Astrocyte (in vitro differentiated cells and primary cell): ENCODE measurements around the gene RIGI. TPM values are rescaled to one million over a fixed set of nuclear protein-coding genes. Genes with fewer than 3 reads are reported as not detected.

Source experiments
- DNase-seq: peaks from one replicate; pipeline ENCODE4 v3.0.0-alpha.2; 2010; ENCODE audit warnings: low read depth
- FAIRE-seq: peaks from 2 replicates; lab custom pipeline; 2011; peaks lifted over from hg19 to GRCh38; lab: Jason Lieb, UNC
- H2AFZ ChIP-seq: 2 replicates; pipeline ENCODE4 v1.6.0; 2012; ENCODE audit warnings: low read depth, low read length, inconsistent platforms
- H3K27ac ChIP-seq: 2 replicates; pipeline ENCODE4 v1.5.1; 2011; ENCODE audit warnings: low read depth, low read length, inconsistent platforms
- H3K27me3 ChIP-seq: 2 replicates; pipeline ENCODE4 v1.6.0; 2011; ENCODE audit warnings: low read length, inconsistent platforms; ENCODE audit not compliant: insufficient read depth
- H3K36me3 ChIP-seq: 2 replicates; pipeline ENCODE4 v1.5.1; 2011; ENCODE audit warnings: low read length, inconsistent platforms; ENCODE audit not compliant: insufficient read depth
- H3K4me1 ChIP-seq: 2 replicates; pipeline ENCODE4 v1.5.1; 2011; ENCODE audit warnings: low read length, inconsistent platforms; ENCODE audit not compliant: insufficient read depth
- H3K4me2 ChIP-seq: 2 replicates; pipeline ENCODE4 v1.6.0; 2012; ENCODE audit warnings: low read length, inconsistent platforms
- H3K4me3 ChIP-seq: 2 replicates; pipeline ENCODE4 v1.5.1; 2011; ENCODE audit warnings: low read depth, mild to moderate bottlenecking, low read length, inconsistent platforms; ENCODE audit not compliant: insufficient read depth
- H3K79me2 ChIP-seq: 2 replicates; pipeline ENCODE4 v1.6.0; 2012; ENCODE audit warnings: mild to moderate bottlenecking, low read length, inconsistent platforms; ENCODE audit not compliant: insufficient read depth
- H3K9ac ChIP-seq: 2 replicates; pipeline ENCODE4 v1.6.0; 2012; ENCODE audit warnings: mild to moderate bottlenecking, low read length, inconsistent platforms
- H3K9me3 ChIP-seq: 2 replicates; pipeline ENCODE4 v1.5.1; 2012; ENCODE audit warnings: low read depth, mild to moderate bottlenecking, low read length, inconsistent platforms; ENCODE audit not compliant: insufficient read depth
- H4K20me1 ChIP-seq: 2 replicates; pipeline ENCODE4 v1.6.0; 2012; ENCODE audit warnings: low read length, inconsistent platforms; ENCODE audit not compliant: insufficient read depth
- H3K27ac Mint-ChIP-seq: one replicate; pipeline ENCODE4 v1.8.0; 2021; ENCODE audit warnings: mild to moderate bottlenecking, mixed read lengths; ENCODE audit not compliant: unreplicated experiment
- H3K27me3 Mint-ChIP-seq: one replicate; pipeline ENCODE4 v1.8.0; 2021; ENCODE audit warnings: low read depth, mixed read lengths; ENCODE audit not compliant: unreplicated experiment
- H3K36me3 Mint-ChIP-seq: one replicate; pipeline ENCODE4 v1.8.0; 2021; ENCODE audit warnings: low read depth, mixed read lengths; ENCODE audit not compliant: unreplicated experiment
- H3K4me1 Mint-ChIP-seq: one replicate; pipeline ENCODE4 v1.8.0; 2021; ENCODE audit warnings: low read depth, mixed read lengths; ENCODE audit not compliant: unreplicated experiment
- H3K4me3 Mint-ChIP-seq: one replicate; pipeline ENCODE4 v1.8.0; 2021; ENCODE audit warnings: mild to moderate bottlenecking, moderate library complexity, mixed read lengths; ENCODE audit not compliant: unreplicated experiment
- H3K9me3 Mint-ChIP-seq: one replicate; pipeline ENCODE4 v1.8.0; 2021; ENCODE audit warnings: mild to moderate bottlenecking, mixed read lengths; ENCODE audit not compliant: unreplicated experiment
- CTCF ChIP-seq: IDR thresholded peaks from 2 replicates; pipeline ENCODE4 v1.5.1; 2011; ENCODE audit warnings: low read depth, mild to moderate bottlenecking, inconsistent platforms, low read length, moderate library complexity; ENCODE audit not compliant: insufficient read depth
- EZH2 ChIP-seq: IDR thresholded peaks from 2 replicates; pipeline ENCODE4 v1.6.1; 2012; ENCODE audit warnings: mild to moderate bottlenecking, low read length, inconsistent platforms; ENCODE audit not compliant: insufficient read depth
- total RNA-seq: library from RNA; stranded (reverse); gene quantifications from 2 replicates; pipeline ENCODE4 v1.2.1, GENCODE V29; 2021

The RIGI gene
- total RNA-seq, 1 donor from 2014 or later = 164 TPM

- H3K4me1 Mint-ChIP-seq = peaks cover 43% of the 10 kb centered on the region
- no peak overlapping the region for H3K9ac ChIP-seq
- no peaks in the 10 kb centered on the region for H3K27me3 Mint-ChIP-seq
- no peaks in the 10 kb centered on the region for H3K27me3 ChIP-seq
- H2AFZ ChIP-seq = no peak overlapping the region
- H4K20me1 ChIP-seq = no peaks in the 10 kb centered on the region
- H3K36me3 Mint-ChIP-seq = peaks cover 50% of the 10 kb centered on the region
- no peaks in the 10 kb centered on the region for H3K9me3 ChIP-seq
- H3K4me3 ChIP-seq = no peak overlapping the region
- FAIRE-seq (peak; percentile 66), DNase-seq (peak; percentile 72)
- H3K79me2 ChIP-seq = no peaks in the 10 kb centered on the region
- no peaks in the 10 kb centered on the region for H3K9me3 Mint-ChIP-seq
- peak overlapping the region; percentile 40 for H3K4me3 Mint-ChIP-seq
- H3K27ac Mint-ChIP-seq = peak overlapping the region; percentile 93
- no peak overlapping the region for H3K4me2 ChIP-seq
- peaks cover 17% of the 10 kb centered on the region for H3K36me3 ChIP-seq
- TF ChIP-seq CTCF = no peak
- no peak for TF ChIP-seq EZH2
- peak overlapping the region; percentile 41 for H3K27ac ChIP-seq
- H3K4me1 ChIP-seq = peaks cover 6% of the 10 kb centered on the region
Observed at GRCh38 chr9:32487981-32488380, 38.0 kb downstream of the RIGI start.

GRCh38 chr9:32486839-32487562, 39.0 kb downstream of the RIGI start:
- Histone ChIP-seq H3K4me1 (peaks cover 6% of the 10 kb centered on the region), H3K36me3 (peaks cover 17% of the 10 kb centered on the region), H3K27ac (peak overlapping the region; percentile 41), H3K4me3 (no peak overlapping the region), H3K27me3 (no peaks in the 10 kb centered on the region), H3K9ac (peak overlapping the region; percentile 20), H4K20me1 (no peaks in the 10 kb centered on the region), H3K4me2 (no peak overlapping the region), H3K79me2 (no peaks in the 10 kb centered on the region), H3K9me3 (no peaks in the 10 kb centered on the region), H2AFZ (no peak overlapping the region)
- no peaks in the 10 kb centered on the region for H3K27me3 Mint-ChIP-seq
- no peak for TF ChIP-seq EZH2
- TF ChIP-seq CTCF = no peak
- DNase-seq = peak; percentile 17
- peak overlapping the region; percentile 93 for H3K27ac Mint-ChIP-seq
- H3K4me1 Mint-ChIP-seq = peaks cover 42% of the 10 kb centered on the region
- FAIRE-seq = no peak
- no peaks in the 10 kb centered on the region for H3K9me3 Mint-ChIP-seq
- peak overlapping the region; percentile 35 for H3K4me3 Mint-ChIP-seq
- peaks cover 49% of the 10 kb centered on the region for H3K36me3 Mint-ChIP-seq

- peak overlapping the region; percentile 78 for H3K27ac Mint-ChIP-seq
- TF ChIP-seq CTCF = no peak
- no peak for TF ChIP-seq EZH2
- H3K9me3 ChIP-seq = no peaks in the 10 kb centered on the region
- H3K27ac ChIP-seq = no peak overlapping the region
- peaks cover 29% of the 10 kb centered on the region for H3K4me1 Mint-ChIP-seq
- no peak overlapping the region for H3K9ac ChIP-seq
- no peaks in the 10 kb centered on the region for H4K20me1 ChIP-seq
- no peak overlapping the region for H3K4me2 ChIP-seq
- no peak for DNase-seq
- no peaks in the 10 kb centered on the region for H3K27me3 ChIP-seq
- peaks cover 28% of the 10 kb centered on the region for H3K36me3 ChIP-seq
- peaks cover 44% of the 10 kb centered on the region for H3K36me3 Mint-ChIP-seq
- no peaks in the 10 kb centered on the region for H3K27me3 Mint-ChIP-seq
- no peaks in the 10 kb centered on the region for H3K9me3 Mint-ChIP-seq
- FAIRE-seq = no peak
- no peaks in the 10 kb centered on the region for H3K79me2 ChIP-seq
- peaks cover 3% of the 10 kb centered on the region for H3K4me1 ChIP-seq
- no peak overlapping the region for H2AFZ ChIP-seq
- H3K4me3 ChIP-seq = no peak overlapping the region
- peak overlapping the region; percentile 54 for H3K4me3 Mint-ChIP-seq
Observed at GRCh38 chr9:32483343-32483742, 42.7 kb downstream of the RIGI start.
